H9 (cell line): Measurements from ENCODE around the gene FSIP1. TPM values are rescaled to one million over a fixed set of nuclear protein-coding genes. Genes with fewer than 3 reads are reported as not detected.

ENCODE experiments used
- DNase-seq: peaks from one replicate; pipeline ENCODE4 v3.0.0-alpha.2; 2017
- H2AFZ ChIP-seq: one replicate; pipeline ENCODE4 v1.6.1; 2013; ENCODE audit warnings: mild to moderate bottlenecking, low read length, control low read depth, moderate library complexity
- H2AK5ac ChIP-seq: 2 replicates; pipeline ENCODE4 v1.6.1; 2013; ENCODE audit warnings: low read length, control low read depth, mixed read lengths; ENCODE audit not compliant: insufficient read length
- H2BK120ac ChIP-seq: one replicate; pipeline ENCODE4 v1.6.1; 2013; ENCODE audit warnings: low read depth, mild to moderate bottlenecking, low read length, control low read depth, inconsistent platforms; ENCODE audit not compliant: poor library complexity, severe bottlenecking
- H2BK12ac ChIP-seq: 2 replicates; pipeline ENCODE4 v1.6.1; 2013; ENCODE audit warnings: low read length, control low read depth, mixed read lengths, low read depth; ENCODE audit not compliant: insufficient read length
- H2BK15ac ChIP-seq: 2 replicates; pipeline ENCODE4 v1.6.1; 2013; ENCODE audit warnings: low read depth, low read length, control low read depth
- H2BK20ac ChIP-seq: one replicate; pipeline ENCODE4 v1.6.1; 2013; ENCODE audit warnings: low read depth, mild to moderate bottlenecking, low read length, control low read depth, inconsistent platforms; ENCODE audit not compliant: poor library complexity, severe bottlenecking
- H2BK5ac ChIP-seq: 2 replicates; pipeline ENCODE4 v1.6.1; 2013; ENCODE audit warnings: low read length, control low read depth, mixed read lengths; ENCODE audit not compliant: insufficient read length
- H3K14ac ChIP-seq: 2 replicates; pipeline ENCODE4 v1.6.1; 2013; ENCODE audit warnings: low read length, control low read depth; ENCODE audit not compliant: insufficient read depth
- H3K18ac ChIP-seq: 2 replicates; pipeline ENCODE4 v1.6.1; 2013; ENCODE audit warnings: low read depth, mild to moderate bottlenecking, mixed read lengths, low read length, control low read depth; ENCODE audit not compliant: insufficient read length
- H3K23ac ChIP-seq: 2 replicates; pipeline ENCODE4 v1.6.1; 2013; ENCODE audit warnings: low read length, control low read depth, mixed read lengths, low read depth; ENCODE audit not compliant: insufficient read length
- H3K23me2 ChIP-seq: 2 replicates; pipeline ENCODE4 v1.6.1; 2013; ENCODE audit warnings: low read depth, mild to moderate bottlenecking, mixed read lengths, low read length, control low read depth; ENCODE audit not compliant: insufficient read length, poor library complexity, severe bottlenecking
- H3K27ac ChIP-seq: 2 replicates; pipeline ENCODE4 v1.5.1; 2013; ENCODE audit warnings: low read length, control low read depth, mixed read lengths, low read depth; ENCODE audit not compliant: insufficient read length
- H3K27me3 ChIP-seq: 2 replicates; pipeline ENCODE4 v1.6.1; 2013; ENCODE audit warnings: low read length, control low read depth, inconsistent platforms; ENCODE audit not compliant: insufficient read depth
- H3K4ac ChIP-seq: 2 replicates; pipeline ENCODE4 v1.6.1; 2013; ENCODE audit warnings: low read depth, mild to moderate bottlenecking, control low read depth, inconsistent platforms, low read length, moderate library complexity
- H3K4me1 ChIP-seq: 2 replicates; pipeline ENCODE4 v1.6.1; 2013; ENCODE audit warnings: low read length, control low read depth, inconsistent platforms; ENCODE audit not compliant: insufficient read depth
- H3K4me2 ChIP-seq: 2 replicates; pipeline ENCODE4 v1.6.1; 2013; ENCODE audit warnings: low read length, control low read depth, mixed read lengths; ENCODE audit not compliant: insufficient read length, insufficient read depth
- H3K56ac ChIP-seq: 2 replicates; pipeline ENCODE4 v1.6.1; 2013; ENCODE audit warnings: low read depth, mild to moderate bottlenecking, mixed read lengths, low read length, control low read depth; ENCODE audit not compliant: insufficient read length
- H3K79me1 ChIP-seq: 2 replicates; pipeline ENCODE4 v1.6.1; 2013; ENCODE audit warnings: low read depth, mild to moderate bottlenecking, moderate library complexity, low read length, control low read depth, inconsistent platforms; ENCODE audit not compliant: insufficient read depth, poor library complexity, severe bottlenecking
- H3K79me2 ChIP-seq: 2 replicates; pipeline ENCODE4 v1.6.1; 2013; ENCODE audit warnings: low read length, control low read depth, inconsistent platforms; ENCODE audit not compliant: insufficient read depth
- H3K9ac ChIP-seq: 2 replicates; pipeline ENCODE4 v1.6.1; 2013; ENCODE audit warnings: low read length, control low read depth, mixed read lengths; ENCODE audit not compliant: insufficient read length; ENCODE audit errors: extremely low read depth
- H3K9me3 ChIP-seq: one replicate; pipeline ENCODE4 v1.6.1; 2013; ENCODE audit warnings: low read depth, low read length, inconsistent platforms; ENCODE audit not compliant: control insufficient read depth
- H3T11ph ChIP-seq: one replicate; pipeline ENCODE4 v1.6.1; 2013; ENCODE audit warnings: mild to moderate bottlenecking, low read length, control low read depth, inconsistent platforms
- H4K20me1 ChIP-seq: one replicate; pipeline ENCODE4 v1.6.1; 2013; ENCODE audit not compliant: control insufficient read depth, insufficient read length, insufficient read depth
- H4K5ac ChIP-seq: 2 replicates; pipeline ENCODE4 v1.6.1; 2013; ENCODE audit warnings: low read depth, mild to moderate bottlenecking, mixed read lengths, low read length, control low read depth; ENCODE audit not compliant: insufficient read length
- H4K8ac ChIP-seq: replicated peaks from 2 replicates; pipeline ENCODE4 v1.6.1; 2013; ENCODE audit warnings: low read length, control low read depth, mixed read lengths, low read depth; ENCODE audit not compliant: insufficient read length
- H4K91ac ChIP-seq: 2 replicates; pipeline ENCODE4 v1.6.1; 2013; ENCODE audit warnings: low read depth, mild to moderate bottlenecking, moderate library complexity, mixed read lengths, low read length, control low read depth; ENCODE audit not compliant: insufficient read length
- H3K27ac Mint-ChIP-seq, 3 experiments: 2 replicates in 2 of 3; 3 replicates in 1 of 3; pipeline ENCODE4 v1.8.0; 2020 to 2021; ENCODE audit warnings: mixed read lengths in 3 of 3, mild to moderate bottlenecking in 1 of 3, moderate library complexity in 1 of 3
- H3K27me3 Mint-ChIP-seq: 2 replicates; pipeline ENCODE4 v1.8.0; 2021; ENCODE audit warnings: low read depth, mild to moderate bottlenecking, moderate library complexity, mixed read lengths
- H3K36me3 Mint-ChIP-seq, 3 experiments: 2 replicates in 2 of 3; 3 replicates in 1 of 3; pipeline ENCODE4 v1.8.0; 2020 to 2021; ENCODE audit warnings: low read depth in 3 of 3, mixed read lengths in 3 of 3; ENCODE audit not compliant: insufficient read depth in 1 of 3
- H3K4me1 Mint-ChIP-seq, 2 experiments: 2 replicates each; pipeline ENCODE4 v1.8.0; 2020; ENCODE audit warnings: mixed read lengths in 2 of 2
- H3K4me3 Mint-ChIP-seq, 2 experiments: 2 replicates in 1 of 2; 3 replicates in 1 of 2; pipeline ENCODE4 v1.8.0; 2020 to 2021; ENCODE audit warnings: mild to moderate bottlenecking in 2 of 2, mixed read lengths in 2 of 2, moderate library complexity in 1 of 2
- H3K9me3 Mint-ChIP-seq, 2 experiments: 2 replicates in 1 of 2; 3 replicates in 1 of 2; pipeline ENCODE4 v1.8.0; 2020; ENCODE audit warnings: mild to moderate bottlenecking in 2 of 2, mixed read lengths in 2 of 2, moderate library complexity in 1 of 2
- WGBS: extraction: QIAGEN DNeasy Blood & Tissue Kit; methylation state at CpG from one replicate; pipeline ENCODE4 v1.1.7; 2013; ENCODE audit warnings: missing lambda C conversion rate, low lambda C conversion rate, mixed read lengths; ENCODE audit not compliant: insufficient read length; ENCODE audit errors: extremely low coverage; 5-methylcytosine and 5-hydroxymethylcytosine counted together
- total RNA-seq: library from RNA; stranded (reverse); gene quantifications from 2 replicates; pipeline ENCODE4 v1.2.1, GENCODE V29; 2021
- TF ChIP-seq, protein P1 (sequence below): fragments of 200-600 bp; sonication (generic); conservative IDR thresholded peaks from 3 replicates; pipeline ENCODE4 v1.8.0; 2021; ENCODE audit warnings: antibody characterized with exemption, mild to moderate bottlenecking

Gene FSIP1
- total RNA-seq, 1 experiment from 2014 or later = 0.96 TPM

DNA sequence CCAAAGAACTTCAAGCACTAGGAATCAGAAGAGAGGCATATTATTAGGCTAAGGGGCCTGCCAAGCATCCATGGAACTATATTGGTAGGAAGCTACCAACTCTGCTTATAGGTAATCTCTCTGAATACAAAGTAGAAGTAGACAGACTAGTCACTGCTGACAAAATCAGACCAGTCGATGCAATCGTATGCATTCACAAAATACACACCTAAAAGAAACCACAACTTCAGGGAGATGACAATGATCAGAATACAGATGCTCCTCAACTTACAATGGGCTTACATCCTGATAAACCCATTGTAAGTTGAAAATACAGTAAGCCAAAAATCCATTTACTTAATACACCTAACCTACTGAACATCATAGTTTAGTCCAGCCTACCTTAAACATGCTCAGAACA, 94.7 kb downstream of the FSIP1 start:
- Histone ChIP-seq H3K79me2 (no peaks in the 10 kb centered on the region), H3K79me1 (no peaks in the 10 kb centered on the region), H3K9me3 (no peaks in the 10 kb centered on the region), H3K18ac (no peak overlapping the region), H3K4me2 (no peak overlapping the region), H3K27me3 (no peaks in the 10 kb centered on the region; the same call in 1 of the 2 replicates), H4K91ac (no peak overlapping the region), H2AK5ac (no peak overlapping the region), H4K8ac (no peak overlapping the region), H3K14ac (no peak overlapping the region), H2BK20ac (no peak overlapping the region), H3K23ac (no peak overlapping the region), H3K27ac (no peak overlapping the region), H3K4ac (no peak overlapping the region), H3K4me1 (no peaks in the 10 kb centered on the region), H3K9ac (no peak overlapping the region), H2BK12ac (no peak overlapping the region), H4K5ac (no peak overlapping the region), H4K20me1 (no peaks in the 10 kb centered on the region), H2BK120ac (no peak overlapping the region), H3T11ph (no peak overlapping the region), H3K56ac (no peak overlapping the region), H2AFZ (no peak overlapping the region), H2BK5ac (no peak overlapping the region), H2BK15ac (no peak overlapping the region), H3K23me2 (no peaks in the 10 kb centered on the region)
- Mint-ChIP-seq H3K9me3 (no peaks in the 10 kb centered on the region), H3K27ac (no peak overlapping the region), H3K4me1 (peaks cover 27 to 31% of the 10 kb centered on the region in 2 experiments), H3K36me3 (no peaks in the 10 kb centered on the region), H3K27me3 (no peaks in the 10 kb centered on the region), H3K4me3 (no peak overlapping the region)
- no CpG with 5 or more reads among the region's 2 CpGs for WGBS
- TF ChIP-seq, protein P1, sequence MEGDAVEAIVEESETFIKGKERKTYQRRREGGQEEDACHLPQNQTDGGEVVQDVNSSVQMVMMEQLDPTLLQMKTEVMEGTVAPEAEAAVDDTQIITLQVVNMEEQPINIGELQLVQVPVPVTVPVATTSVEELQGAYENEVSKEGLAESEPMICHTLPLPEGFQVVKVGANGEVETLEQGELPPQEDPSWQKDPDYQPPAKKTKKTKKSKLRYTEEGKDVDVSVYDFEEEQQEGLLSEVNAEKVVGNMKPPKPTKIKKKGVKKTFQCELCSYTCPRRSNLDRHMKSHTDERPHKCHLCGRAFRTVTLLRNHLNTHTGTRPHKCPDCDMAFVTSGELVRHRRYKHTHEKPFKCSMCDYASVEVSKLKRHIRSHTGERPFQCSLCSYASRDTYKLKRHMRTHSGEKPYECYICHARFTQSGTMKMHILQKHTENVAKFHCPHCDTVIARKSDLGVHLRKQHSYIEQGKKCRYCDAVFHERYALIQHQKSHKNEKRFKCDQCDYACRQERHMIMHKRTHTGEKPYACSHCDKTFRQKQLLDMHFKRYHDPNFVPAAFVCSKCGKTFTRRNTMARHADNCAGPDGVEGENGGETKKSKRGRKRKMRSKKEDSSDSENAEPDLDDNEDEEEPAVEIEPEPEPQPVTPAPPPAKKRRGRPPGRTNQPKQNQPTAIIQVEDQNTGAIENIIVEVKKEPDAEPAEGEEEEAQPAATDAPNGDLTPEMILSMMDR = no peak
- DNase-seq = no peak
